ENCODE results near the gene SPTSSA. TPM values are rescaled to one million over a fixed set of nuclear protein-coding genes. Genes with fewer than 3 reads are reported as not detected.

The SPTSSA gene
- total RNA-seq, 1 donor from 2014 or later, result 17.4 TPM

GRCh38 chr14:34502001-34502400, 40.0 kb upstream of the SPTSSA start:
- no peak for TF ChIP-seq CTCF (IDR thresholded peaks at IDR 0.05; ENCODE audit: unreplicated experiment)
- no peak for DNase-seq (ENCODE audit: low spot score, unreplicated experiment)
- Mint-ChIP-seq H3K4me1 (ENCODE audit: low read depth) (peaks cover 14% of the 10 kb centered on the region), H3K4me3 (ENCODE audit: low read depth) (no peak overlapping the region), H3K27ac (no peak overlapping the region), H3K36me3 (ENCODE audit: insufficient read depth) (no peaks in the 10 kb centered on the region), H3K9me3 (ENCODE audit: low read depth) (no peaks in the 10 kb centered on the region), H3K27me3 (no peaks in the 10 kb centered on the region)

DNA sequence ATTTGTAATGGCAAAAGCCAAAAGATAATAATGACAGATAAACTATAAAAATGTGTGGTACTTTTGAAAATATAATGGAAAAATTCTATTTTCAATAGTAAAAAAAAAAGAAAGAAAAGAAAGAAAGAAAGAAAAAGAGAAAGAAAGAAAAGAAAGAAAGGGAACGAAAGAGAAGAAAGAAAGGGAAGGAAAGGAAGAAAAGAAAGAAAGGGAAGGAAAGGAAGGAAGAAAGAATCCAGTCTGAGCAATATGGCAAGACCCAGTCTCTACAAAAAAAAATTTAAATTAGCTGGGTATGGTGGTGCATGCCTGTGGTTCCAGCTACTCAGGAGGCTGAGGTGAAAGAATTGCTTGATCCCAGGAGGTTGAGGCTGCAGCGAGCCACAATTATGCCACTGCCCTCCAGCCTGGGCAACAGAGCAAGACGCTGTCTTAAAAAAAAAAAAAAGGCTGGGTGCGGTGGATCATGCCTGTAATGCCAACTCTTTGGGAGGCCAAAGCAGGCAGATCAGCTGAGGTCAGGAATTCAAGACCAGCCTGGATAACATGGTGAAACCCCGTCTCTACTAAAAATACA, 39.1 kb upstream of the SPTSSA start:
- no peak for TF ChIP-seq CTCF (IDR thresholded peaks at IDR 0.05; ENCODE audit: unreplicated experiment)
- no peak for DNase-seq (ENCODE audit: low spot score, unreplicated experiment)
- H3K9me3 Mint-ChIP-seq (ENCODE audit: low read depth), result no peaks in the 10 kb centered on the region
- no peak overlapping the region for H3K27ac Mint-ChIP-seq
- peaks cover 16% of the 10 kb centered on the region for H3K4me1 Mint-ChIP-seq (ENCODE audit: low read depth)
- no peak overlapping the region for H3K4me3 Mint-ChIP-seq (ENCODE audit: low read depth)
- H3K27me3 Mint-ChIP-seq, result no peaks in the 10 kb centered on the region
- no peaks in the 10 kb centered on the region for H3K36me3 Mint-ChIP-seq (ENCODE audit: insufficient read depth)

DNA sequence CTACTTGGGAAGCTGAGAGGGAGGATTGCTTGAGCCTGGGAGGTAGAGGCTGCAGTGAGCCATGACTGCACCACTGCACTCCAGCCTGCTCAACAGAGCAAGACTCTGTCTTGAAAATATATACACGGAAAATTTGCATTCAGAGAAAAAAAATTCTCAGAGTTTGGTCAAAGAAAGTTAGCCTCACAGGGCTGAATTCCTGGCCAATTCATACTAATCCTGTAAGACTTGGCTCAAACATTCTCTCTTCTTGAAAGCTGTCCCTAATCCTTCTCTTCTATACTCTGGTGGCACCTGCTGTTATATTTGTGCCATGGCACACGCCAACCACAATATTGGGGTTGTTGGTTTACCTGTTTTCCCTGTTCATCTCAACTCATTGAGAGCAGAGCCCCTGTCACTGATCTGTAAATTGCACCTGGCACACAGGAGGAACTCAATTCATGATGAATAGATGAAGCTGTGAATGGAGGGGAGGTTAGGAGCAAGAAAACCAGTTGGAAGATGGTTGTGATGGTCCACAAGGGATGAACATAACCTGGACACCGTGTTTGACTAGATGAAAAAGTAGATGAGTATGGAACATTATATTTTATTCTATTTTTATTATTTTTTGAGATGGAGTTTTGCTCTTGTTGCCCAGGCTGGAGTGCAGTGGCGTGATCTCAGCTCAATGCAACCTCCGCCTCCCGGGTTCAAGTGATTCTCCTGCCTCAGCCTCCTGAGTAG, 36.8 kb upstream of the SPTSSA start:
- H3K27ac Mint-ChIP-seq, result no peak overlapping the region
- no peak overlapping the region for H3K4me3 Mint-ChIP-seq (ENCODE audit: low read depth)
- no peaks in the 10 kb centered on the region for H3K9me3 Mint-ChIP-seq (ENCODE audit: low read depth)
- H3K36me3 Mint-ChIP-seq (ENCODE audit: insufficient read depth), result no peaks in the 10 kb centered on the region
- H3K4me1 Mint-ChIP-seq (ENCODE audit: low read depth), result peaks cover 11% of the 10 kb centered on the region
- no peak for DNase-seq (ENCODE audit: low spot score, unreplicated experiment)
- TF ChIP-seq CTCF (IDR thresholded peaks at IDR 0.05; ENCODE audit: unreplicated experiment), result peak; percentile 18
- no peaks in the 10 kb centered on the region for H3K27me3 Mint-ChIP-seq

- Mint-ChIP-seq H3K9me3 (ENCODE audit: low read depth) (no peaks in the 10 kb centered on the region), H3K36me3 (ENCODE audit: insufficient read depth) (no peaks in the 10 kb centered on the region), H3K27ac (peak overlapping the region; percentile 79), H3K4me3 (ENCODE audit: low read depth) (peak overlapping the region; percentile 6), H3K4me1 (ENCODE audit: low read depth) (peaks cover 11% of the 10 kb centered on the region), H3K27me3 (no peaks in the 10 kb centered on the region)
- no peak for DNase-seq (ENCODE audit: low spot score, unreplicated experiment)
- TF ChIP-seq CTCF (IDR thresholded peaks at IDR 0.05; ENCODE audit: unreplicated experiment), result no peak
These were observed 34.9 kb upstream of the SPTSSA start for GRCh38 chr14:34496679-34497513.

GRCh38 chr14:34496007-34496678, 34.1 kb upstream of the SPTSSA start:
- DNase-seq (ENCODE audit: low spot score, unreplicated experiment), result no peak
- Mint-ChIP-seq H3K9me3 (ENCODE audit: low read depth) (no peaks in the 10 kb centered on the region), H3K27me3 (no peaks in the 10 kb centered on the region), H3K4me3 (ENCODE audit: low read depth) (no peak overlapping the region), H3K4me1 (ENCODE audit: low read depth) (peaks cover 11% of the 10 kb centered on the region), H3K36me3 (ENCODE audit: insufficient read depth) (no peaks in the 10 kb centered on the region), H3K27ac (no peak overlapping the region)
- no peak for TF ChIP-seq CTCF (IDR thresholded peaks at IDR 0.05; ENCODE audit: unreplicated experiment)

Measured in progenitor cell of endocrine pancreas (in vitro differentiated cells).